Esophagus squamous epithelium (tissue), 4 donors: ENCODE results near the gene LRP1B.

ENCODE experiments used
- CTCF ChIP-seq, 6 experiments: fragments of 450-650 bp in 4 of 6; fragments of 200-600 bp in 2 of 6; sonication (generic) in 2 of 6; IDR thresholded peaks; one replicate each; pipeline ENCODE4 v1.5.1; 2016 to 2019; ENCODE audit warnings: antibody characterized with exemption in 6 of 6, mild to moderate bottlenecking in 4 of 6, moderate library complexity in 4 of 6
- POLR2A ChIP-seq, 4 donors: fragments of 450-650 bp; IDR thresholded peaks; one replicate each; pipeline ENCODE4 v1.6.1; 2017; ENCODE audit warnings: antibody characterized with exemption in 4 of 4, mild to moderate bottlenecking in 4 of 4, moderate library complexity in 3 of 4

- TF ChIP-seq CTCF (IDR thresholded peaks at IDR 0.05) (no peak), POLR2A (IDR thresholded peaks at IDR 0.05) (no peak)
Measured at GRCh38 chr2:141384676-141385075, 746.1 kb downstream of the LRP1B start.
